H1 (cell line): ENCODE measurements around the gene PPP2R3A. TPM values are rescaled to one million over a fixed set of nuclear protein-coding genes. Genes with fewer than 3 reads are reported as not detected.

Experiments
- CTCF ChIA-PET: fragments of 300-600 bp; sonication (Branson Sonifier 250); formaldehyde crosslinking; loops from one replicate; lab custom pipeline; 2021; ENCODE audit not compliant: partially characterized antibody; lab: Charles Lee
- POLR2A ChIA-PET: fragments of 300-600 bp; sonication (Branson Sonifier 250); formaldehyde crosslinking; loops from one replicate; lab custom pipeline; 2021; ENCODE audit warnings: inconsistent platforms; ENCODE audit not compliant: partially characterized antibody; lab: Charles Lee
- DNase-seq, 2 experiments: peaks; one replicate each; pipeline versions ENCODE4 v3.0.0 to v3.0.0-alpha.2; 2010 to 2022; ENCODE audit warnings: low spot score in 2 of 2, low read depth in 1 of 2, mixed read lengths in 1 of 2
- FAIRE-seq: peaks from 2 replicates; lab custom pipeline; 2011; peaks lifted over from hg19 to GRCh38; lab: Jason Lieb, UNC
- H2AFZ ChIP-seq: 2 replicates; pipeline ENCODE4 v1.8.1; 2012; ENCODE audit warnings: low read length, inconsistent platforms
- H2AK5ac ChIP-seq: 2 replicates; pipeline ENCODE4 v1.6.1; 2013; ENCODE audit warnings: low read depth, low read length
- H2BK120ac ChIP-seq: replicated peaks from 2 replicates; pipeline ENCODE3; 2013; ENCODE audit warnings: low read depth, low read length, inconsistent platforms
- H2BK12ac ChIP-seq: 2 replicates; pipeline ENCODE4 v1.6.1; 2013; ENCODE audit warnings: low read depth, low read length
- H2BK15ac ChIP-seq: 2 replicates; pipeline ENCODE4 v1.6.1; 2013; ENCODE audit warnings: low read length
- H2BK20ac ChIP-seq: 2 replicates; pipeline ENCODE4 v1.6.1; 2013; ENCODE audit warnings: low read length
- H2BK5ac ChIP-seq: 2 replicates; pipeline ENCODE4 v1.6.1; 2013; ENCODE audit warnings: low read depth, low read length
- H3K14ac ChIP-seq: 2 replicates; pipeline ENCODE4 v1.6.1; 2013; ENCODE audit warnings: inconsistent platforms; ENCODE audit not compliant: insufficient read length
- H3K18ac ChIP-seq: 2 replicates; pipeline ENCODE4 v1.6.1; 2013; ENCODE audit warnings: low read length; ENCODE audit errors: extremely low read depth
- H3K23ac ChIP-seq: 2 replicates; pipeline ENCODE4 v1.6.1; 2013; ENCODE audit warnings: inconsistent platforms; ENCODE audit not compliant: insufficient read length
- H3K23me2 ChIP-seq: 2 replicates; pipeline ENCODE4 v1.6.1; 2013; ENCODE audit warnings: low read depth, low read length
- H3K27ac ChIP-seq: 2 replicates; pipeline ENCODE4 v1.6.1; 2011; ENCODE audit warnings: low read depth, low read length, inconsistent platforms
- H3K27me3 ChIP-seq, 4 experiments: replicated peaks in 1 of 4; 1 replicate in 1 of 4; 2 replicates in 3 of 4; pipeline versions ENCODE4 v1.6.1 to v1.8.1; 2011 to 2013; ENCODE audit warnings: low read length in 3 of 4, mild to moderate bottlenecking in 3 of 4, inconsistent platforms in 2 of 4, mixed read lengths in 2 of 4, moderate library complexity in 1 of 4; ENCODE audit not compliant: control insufficient read depth in 3 of 4, insufficient read depth in 3 of 4; ENCODE audit errors: extremely low read depth in 1 of 4
- H3K36me3 ChIP-seq, 4 experiments: 2 replicates each; pipeline versions ENCODE4 v1.6.1 to v1.8.1; 2011 to 2013; ENCODE audit warnings: mild to moderate bottlenecking in 4 of 4, low read length in 3 of 4, moderate library complexity in 2 of 4, control low read depth in 1 of 4, inconsistent platforms in 1 of 4; ENCODE audit not compliant: insufficient read depth in 4 of 4, control insufficient read depth in 2 of 4
- H3K4ac ChIP-seq: replicated peaks from 2 replicates; pipeline ENCODE3; 2013; ENCODE audit warnings: low read length, low read depth, mixed read lengths, inconsistent platforms; ENCODE audit not compliant: insufficient read length
- H3K4me1 ChIP-seq, 4 experiments: replicated peaks in 1 of 4; 1 replicate in 1 of 4; 2 replicates in 3 of 4; pipeline versions ENCODE4 v1.6.1 to v1.8.1; 2011 to 2013; ENCODE audit warnings: low read length in 3 of 4, inconsistent platforms in 2 of 4, mixed read lengths in 1 of 4; ENCODE audit not compliant: insufficient read depth in 4 of 4, control insufficient read depth in 3 of 4
- H3K4me2 ChIP-seq, 2 experiments: 2 replicates each; pipeline versions ENCODE4 v1.6.1 to v1.8.1; 2011 to 2013; ENCODE audit warnings: low read depth in 2 of 2, low read length in 2 of 2, control low read depth in 1 of 2, inconsistent platforms in 1 of 2, mild to moderate bottlenecking in 1 of 2; ENCODE audit not compliant: insufficient read depth in 1 of 2
- H3K4me3 ChIP-seq, 4 experiments: fragments of 200-600, 300-600 bp in 1 of 4; sonication (generic), shearing (Covaris generic), sonication (Bioruptor Twin) in 1 of 4; 2 replicates each; pipeline versions ENCODE4 v1.5.1 to v1.8.1; 2011 to 2016; ENCODE audit warnings: low read length in 4 of 4, low read depth in 3 of 4, control low read depth in 2 of 4, inconsistent platforms in 2 of 4, mild to moderate bottlenecking in 2 of 4, mixed read lengths in 1 of 4, moderate library complexity in 1 of 4; ENCODE audit not compliant: insufficient read depth in 2 of 4; ENCODE audit errors: extremely low read depth in 1 of 4
- H3K56ac ChIP-seq: replicated peaks from 2 replicates; pipeline ENCODE3; 2013; ENCODE audit warnings: low read depth, mild to moderate bottlenecking, mixed read lengths, low read length, inconsistent platforms; ENCODE audit not compliant: insufficient read length
- H3K79me1 ChIP-seq: 2 replicates; pipeline ENCODE4 v1.6.1; 2013; ENCODE audit warnings: low read depth, low read length, control low read depth
- H3K79me2 ChIP-seq, 2 experiments: 2 replicates each; pipeline versions ENCODE4 v1.6.1 to v1.8.1; 2012 to 2013; ENCODE audit warnings: low read length in 2 of 2, mild to moderate bottlenecking in 2 of 2, inconsistent platforms in 1 of 2; ENCODE audit not compliant: insufficient read depth in 2 of 2, control insufficient read depth in 1 of 2
- H3K9ac ChIP-seq, 4 experiments: replicated peaks in 1 of 4; 1 replicate in 1 of 4; 2 replicates in 3 of 4; pipeline versions ENCODE4 v1.6.1 to v1.8.1; 2011 to 2013; ENCODE audit warnings: low read depth in 3 of 4, low read length in 3 of 4, control low read depth in 2 of 4, mild to moderate bottlenecking in 2 of 4, moderate library complexity in 2 of 4, inconsistent platforms in 1 of 4; ENCODE audit errors: extremely low read depth in 1 of 4
- H3K9me3 ChIP-seq, 2 experiments: 2 replicates each; pipeline versions ENCODE4 v1.6.1 to v1.8.1; 2012 to 2013; ENCODE audit warnings: mild to moderate bottlenecking in 2 of 2, moderate library complexity in 2 of 2, control low read depth in 1 of 2, inconsistent platforms in 1 of 2, low read depth in 1 of 2, low read length in 1 of 2, mixed read lengths in 1 of 2; ENCODE audit not compliant: insufficient read depth in 2 of 2
- H4K20me1 ChIP-seq, 2 experiments: replicated peaks in 1 of 2; 2 replicates each; pipeline versions ENCODE3 to v1.8.1; 2011 to 2013; ENCODE audit warnings: inconsistent platforms in 2 of 2, low read length in 2 of 2, mild to moderate bottlenecking in 1 of 2; ENCODE audit not compliant: insufficient read depth in 2 of 2, control insufficient read depth in 1 of 2
- H4K5ac ChIP-seq: 2 replicates; pipeline ENCODE4 v1.6.1; 2013; ENCODE audit warnings: low read length, low read depth, mixed read lengths, inconsistent platforms; ENCODE audit not compliant: insufficient read length
- H4K8ac ChIP-seq: 2 replicates; pipeline ENCODE4 v1.8.0; 2013; ENCODE audit warnings: mild to moderate bottlenecking, moderate library complexity, low read length, inconsistent platforms; ENCODE audit not compliant: insufficient read depth; ENCODE audit errors: extremely low read depth
- H4K91ac ChIP-seq: replicated peaks from 2 replicates; pipeline ENCODE3; 2013; ENCODE audit warnings: low read length, mixed read lengths, inconsistent platforms; ENCODE audit not compliant: insufficient read length
- RNF2 ChIP-seq: fragments of 200-900, 300-1000 bp; sonication (generic); IDR thresholded peaks from 2 replicates; pipeline ENCODE4 v1.7.1; 2016; ENCODE audit warnings: borderline replicate concordance, low read depth, mild to moderate bottlenecking, antibody characterized with exemption, low read length; ENCODE audit not compliant: poor library complexity, severe bottlenecking; ENCODE audit errors: missing control alignments
- TAF7 ChIP-seq: optimal IDR thresholded peaks from 2 replicates; pipeline ENCODE3; 2011; ENCODE audit warnings: low read depth, mild to moderate bottlenecking, inconsistent platforms, low read length, moderate library complexity, borderline replicate concordance
- WGBS, 2 experiments: shearing (Covaris generic) in 1 of 2; methylation state at CpG; one replicate each; pipeline versions ENCODE4 v1.1.6 to v1.1.7; 2013 to 2015; ENCODE audit warnings: low lambda C conversion rate in 2 of 2, mixed read lengths in 2 of 2, inconsistent platforms in 1 of 2, low coverage in 1 of 2, missing lambda C conversion rate in 1 of 2; ENCODE audit not compliant: insufficient replicate concordance in 2 of 2, insufficient coverage in 1 of 2, insufficient read length in 1 of 2; ENCODE audit errors: extremely low coverage in 1 of 2, missing lambda C conversion rate in 1 of 2; 5-methylcytosine and 5-hydroxymethylcytosine counted together
- polyA plus RNA-seq, 7 experiments: library from polyadenylated mRNA; depleted of rRNA in 3 of 7; stranded (reverse) in 5 of 7; unstranded in 2 of 7; fragments of >200 nt in 5 of 7; fragments of 200-250 nt in 2 of 7; gene quantifications; 1 replicate in 5 of 7; 2 replicates in 1 of 7; 4 replicates in 1 of 7; pipeline versions ENCODE4 v1.2.1 to v1.2.3, GENCODE V29; 2011 to 2013; ENCODE audit warnings: missing spikeins in 2 of 7, mixed read lengths in 2 of 7
- total RNA-seq: library from RNA; stranded (reverse); fragmentation: NEBNext Ultra II Directional; extraction: Animal tissue kit (Norgen Biotek cat#: 25700); gene quantifications from 2 replicates; pipeline ENCODE4 v1.2.1, GENCODE V29; 2021

The PPP2R3A gene
- total and polyA plus RNA-seq, 2 of the 8 experiments (the other 6 are each of a cell fraction or from before 2014, with no cell fraction given), result 4.1 to 15.2 TPM

- no peak overlapping the region for H3K4me3 ChIP-seq
- H3K79me1 ChIP-seq, result no peaks in the 10 kb centered on the region
- H2BK20ac ChIP-seq, result no peak overlapping the region
- no peaks in the 10 kb centered on the region for H3K9me3 ChIP-seq
- no peak overlapping the region for H4K91ac ChIP-seq
- no peak overlapping the region for H3K23ac ChIP-seq
- no peaks in the 10 kb centered on the region for H3K4me1 ChIP-seq
- no peak overlapping the region for H4K8ac ChIP-seq
- CTCF ChIA-PET, result interaction anchor here (1.3 kb wide), 1 partner anchor 168 kb away, joined by 3 read pairs; no protein-coding TSS in a partner anchor
- H2AK5ac ChIP-seq, result no peak overlapping the region
- 88% methylated on average over 5 of the region's 5 CpGs; no CpG with 5 or more reads in 1 of the 2 experiments for WGBS, 2 experiments
- H2BK15ac ChIP-seq, result no peak overlapping the region
- H4K5ac ChIP-seq, result no peak overlapping the region
- H3K36me3 ChIP-seq, result peaks cover 0 to 6% (median 0%) of the 10 kb centered on the region in 4 experiments; a peak in 1 of 8 replicates
- DNase-seq (no peak), FAIRE-seq (no peak)
- H4K20me1 ChIP-seq, result no peaks in the 10 kb centered on the region
- no peak overlapping the region for H2BK120ac ChIP-seq
- no peak overlapping the region for H3K27ac ChIP-seq
- POLR2A ChIA-PET, result no interaction called here
- TF ChIP-seq TAF7 (no peak), RNF2 (no peak)
- no peak overlapping the region for H3K56ac ChIP-seq
- H3K79me2 ChIP-seq, result no peaks in the 10 kb centered on the region
- no peak overlapping the region for H2BK5ac ChIP-seq
- no peaks in the 10 kb centered on the region for H3K27me3 ChIP-seq
- H3K4ac ChIP-seq, result no peak overlapping the region
- no peak overlapping the region for H3K14ac ChIP-seq
- no peak overlapping the region for H3K9ac ChIP-seq
- H3K23me2 ChIP-seq, result no peaks in the 10 kb centered on the region
- no peak overlapping the region for H3K4me2 ChIP-seq
- H3K18ac ChIP-seq, result no peak overlapping the region
- no peak overlapping the region for H2BK12ac ChIP-seq
- H2AFZ ChIP-seq, result no peak overlapping the region
These were observed 104.4 kb downstream of the PPP2R3A start for GRCh38 chr3:136069933-136070332.
